ENCODE results near the gene SLC6A5.

Gene SLC6A5

GRCh38 chr11:20670932-20671403 is 71.6 kb downstream of the SLC6A5 start:
- DNase-seq: no peak

GRCh38 chr11:20671856-20672546 is 72.6 kb downstream of the SLC6A5 start:
- no peak for DNase-seq

- peak; percentile 12 for DNase-seq
Measured at GRCh38 chr11:20672575-20672974, 73.2 kb downstream of the SLC6A5 start.

GRCh38 chr11:20676658-20677057 is 77.2 kb downstream of the SLC6A5 start:
- no peak for DNase-seq

- no peak for DNase-seq
Measured at GRCh38 chr11:20688761-20689160, 89.4 kb downstream of the SLC6A5 start.

- DNase-seq: peak; percentile 5
Measured at GRCh38 chr11:20707876-20708275, 108.5 kb downstream of the SLC6A5 start.
